EH (cell line): Measurements from ENCODE around the gene GNS.

Source experiments
- DNase-seq: peaks from one replicate; pipeline ENCODE4 v3.0.0-alpha.2; 2015; ENCODE audit warnings: low read depth

Gene GNS

GRCh38 chr12:64673490-64674169 lies 85.6 kb downstream of the GNS start:
- no peak for DNase-seq

- peak; percentile 59 for DNase-seq
Measured at GRCh38 chr12:64672925-64673409, 86.2 kb downstream of the GNS start.

GRCh38 chr12:64671681-64672080 lies 87.5 kb downstream of the GNS start:
- DNase-seq = no peak

GRCh38 chr12:64670919-64671639 lies 88.1 kb downstream of the GNS start:
- DNase-seq = peak; percentile 63

GRCh38 chr12:64670019-64670418 lies 89.2 kb downstream of the GNS start:
- DNase-seq = no peak

GRCh38 chr12:64669270-64669842 lies 89.8 kb downstream of the GNS start:
- no peak for DNase-seq

GRCh38 chr12:64667793-64668192 lies 91.4 kb downstream of the GNS start:
- no peak for DNase-seq

- DNase-seq = no peak
Measured at GRCh38 chr12:64666054-64666914, 92.9 kb downstream of the GNS start.

- no peak for DNase-seq
Measured at GRCh38 chr12:64665514-64665913, 93.7 kb downstream of the GNS start.
